Inflammatory macrophage (primary cell): ENCODE data around the gene PDE8B.
"Not testable (repeated sequence)": the region's sequence is repeated elsewhere in the genome, so short reads cannot be mapped to it uniquely, and the experiment has no call there.

ENCODE experiments used
- DNase-seq, 2 donors: peaks; one replicate each; pipeline ENCODE4 v3.0.0-alpha.2; 2020 to 2022

Gene PDE8B

GRCh38 chr5:77449277-77449676 lies 238.8 kb downstream of the PDE8B start:
- peak; percentile 66 to 70 for DNase-seq

- DNase-seq: peak; percentile 43 to 50
Measured at GRCh38 chr5:77449981-77450380, 239.5 kb downstream of the PDE8B start.

- DNase-seq: no peak
Measured at GRCh38 chr5:77452351-77452750, 241.9 kb downstream of the PDE8B start.

GRCh38 chr5:77454123-77454522 lies 243.6 kb downstream of the PDE8B start:
- no peak for DNase-seq

- DNase-seq: no peak
Measured at GRCh38 chr5:77461287-77461686, 250.8 kb downstream of the PDE8B start.

- DNase-seq: peak in 1 of 2 donors; percentile 24
Measured at GRCh38 chr5:77463905-77464304, 253.4 kb downstream of the PDE8B start.

- DNase-seq: not testable (repeated sequence)
Measured at GRCh38 chr5:77468875-77469274, 258.4 kb downstream of the PDE8B start.

GRCh38 chr5:77475041-77475440 lies 264.6 kb downstream of the PDE8B start:
- DNase-seq: not testable (repeated sequence)
